GM12878 (cell line): Measurements from ENCODE around the gene STX19. TPM values are rescaled to one million over a fixed set of nuclear protein-coding genes. Genes with fewer than 3 reads are reported as not detected.

Experiments used
- ATAC-seq: fragments of 200-7000 bp; cut with Tn5 transposase; 3 replicates; pipeline ENCODE4 v1.9.1; 2020; ENCODE audit warnings: mild to moderate bottlenecking, moderate library complexity
- BruUV-seq: library from RNA; stranded (reverse); fragments of 400-500 nt; replicated peaks from 2 replicates; lab custom pipeline; 2021; lab: Mats Ljungman, UMichigan
- CTCF ChIA-PET: fragments of 300-600 bp; sonication (Branson Sonifier 250); formaldehyde crosslinking; extraction: SDS; loops from one replicate; lab custom pipeline; 2021; ENCODE audit warnings: inconsistent platforms; lab: Yijun Ruan, JAX
- POLR2A ChIA-PET: fragments of 350-600 bp; formaldehyde crosslinking; extraction: SDS; loops from one replicate; lab custom pipeline; 2021; ENCODE audit warnings: inconsistent platforms; lab: Charles Lee
- RAD21 ChIA-PET: fragments of 300-600 bp; sonication (Branson Sonifier 250); formaldehyde crosslinking; loops from one replicate; lab custom pipeline; 2023; ENCODE audit warnings: antibody characterized with exemption; ENCODE audit not compliant: unreplicated experiment; lab: Charles Lee
- SMC1A ChIA-PET: fragments of 300-600 bp; sonication (Branson Sonifier 250); formaldehyde crosslinking; loops from one replicate; lab custom pipeline; 2023; ENCODE audit not compliant: unreplicated experiment, uncharacterized antibody; lab: Charles Lee
- DNase-seq: peaks from one replicate; pipeline ENCODE4 v3.0.0-alpha.2; 2011; ENCODE audit warnings: low read depth, low spot score
- FAIRE-seq: peaks from 3 replicates; lab custom pipeline; 2011; peaks lifted over from hg19 to GRCh38; lab: Jason Lieb, UNC
- H2AFZ ChIP-seq: 2 replicates; pipeline ENCODE4 v1.6.0; 2011; ENCODE audit warnings: low read depth, low read length, control low read depth; ENCODE audit not compliant: control insufficient read depth
- H3K27ac ChIP-seq: 2 replicates; pipeline ENCODE4 v1.5.1; 2011; ENCODE audit warnings: control low read depth; ENCODE audit not compliant: control insufficient read depth, insufficient read depth
- H3K27me3 ChIP-seq, 2 experiments: replicated peaks in 1 of 2; 2 replicates each; pipeline versions ENCODE4 v1.6.0 to v1.6.1; 2011; ENCODE audit warnings: low read length in 1 of 2; ENCODE audit not compliant: control insufficient read depth in 2 of 2, insufficient read depth in 2 of 2
- H3K36me3 ChIP-seq, 2 experiments: 2 replicates each; pipeline ENCODE4 v1.5.1; 2011; ENCODE audit warnings: low read length in 1 of 2; ENCODE audit not compliant: control insufficient read depth in 2 of 2, insufficient read depth in 2 of 2
- H3K4me1 ChIP-seq: 2 replicates; pipeline ENCODE4 v1.6.1; 2011; ENCODE audit warnings: mild to moderate bottlenecking, low read length, moderate library complexity, mixed read lengths; ENCODE audit not compliant: control insufficient read depth, insufficient read depth
- H3K4me2 ChIP-seq: 2 replicates; pipeline ENCODE4 v1.6.0; 2011; ENCODE audit warnings: control low read depth; ENCODE audit not compliant: control insufficient read depth, insufficient read depth
- H3K4me3 ChIP-seq: fragments of 200-600 bp; sonication (generic); 2 replicates; pipeline ENCODE4 v1.5.1; 2016
- H3K79me2 ChIP-seq: 2 replicates; pipeline ENCODE4 v1.6.0; 2011; ENCODE audit warnings: low read length; ENCODE audit not compliant: control insufficient read depth, insufficient read depth
- H3K9ac ChIP-seq: 2 replicates; pipeline ENCODE4 v1.8.0; 2011; ENCODE audit warnings: low read length, control low read depth, mixed read lengths; ENCODE audit not compliant: control insufficient read depth, insufficient read depth
- H3K9me3 ChIP-seq: replicated peaks from 3 replicates; pipeline ENCODE4 v1.5.1; 2011; ENCODE audit warnings: mild to moderate bottlenecking, low read length; ENCODE audit not compliant: control insufficient read depth, insufficient read depth
- H4K20me1 ChIP-seq: 2 replicates; pipeline ENCODE4 v1.6.0; 2011; ENCODE audit not compliant: control insufficient read depth, insufficient read depth
- CUX1 ChIP-seq: IDR thresholded peaks from 2 replicates; pipeline ENCODE4 v1.6.1; 2012; ENCODE audit warnings: improper control_type of control experiment, low read depth, low read length; ENCODE audit not compliant: insufficient replicate concordance
- ETV6 ChIP-seq, 2 experiments: fragments of 450-650 bp in 1 of 2; IDR thresholded peaks in 1 of 2; conservative IDR thresholded peaks in 1 of 2; 2 replicates each; pipeline ENCODE4 v1.6.1; 2014; ENCODE audit warnings: antibody characterized with exemption in 1 of 2, borderline replicate concordance in 1 of 2, low read depth in 1 of 2, mild to moderate bottlenecking in 1 of 2, moderate library complexity in 1 of 2
- WGBS: methylation state at CpG from one replicate; pipeline ENCODE4 v1.1.6; 2016; ENCODE audit warnings: low lambda C conversion rate; ENCODE audit not compliant: insufficient replicate concordance, insufficient coverage; ENCODE audit errors: missing lambda C conversion rate; 5-methylcytosine and 5-hydroxymethylcytosine counted together
- in situ Hi-C: fragments of 300-500 bp; cut with MboI; formaldehyde crosslinking; loops from 9 replicates; pipeline ENCODE4 v1.14.3; 2018; ENCODE audit warnings: mixed read lengths
- intact Hi-C: fragments of 100-400 bp; cut with micrococcal nuclease; formaldehyde crosslinking; loops from one replicate; pipeline ENCODE4 v1.14.2; 2022; ENCODE audit not compliant: unreplicated experiment
- polyA plus RNA-seq, 11 experiments: library from polyadenylated mRNA; depleted of rRNA in 4 of 11; unstranded in 6 of 11; stranded (reverse) in 5 of 11; fragments of >200 nt; fragmentation: Nextera tagmentation in 4 of 11; fragmentation: Illumina TruSeq in 1 of 11; extraction: Ambion mirVana in 4 of 11; extraction: Trizol in 1 of 11; gene quantifications; 1 replicate in 1 of 11; 2 replicates in 10 of 11; pipeline versions ENCODE4 v1.2.1 to v1.2.3, GENCODE V29; 2011 to 2016; ENCODE audit warnings: inconsistent platforms in 2 of 11, missing spikeins in 2 of 11, low read depth in 1 of 11
- total RNA-seq, 4 experiments: library from RNA; depleted of rRNA in 3 of 4; stranded (reverse); fragments of >200 nt in 3 of 4; fragmentation: Illumina TruSeq in 1 of 4; extraction: Trizol in 1 of 4; gene quantifications; 2 replicates each; pipeline versions ENCODE4 v1.2.1 to v1.2.3, GENCODE V29; 2013 to 2021

STX19 gene
- total and polyA plus RNA-seq, 10 of the 15 experiments (the other 5 are each of a cell fraction or from before 2014, with no cell fraction given), result 0.10 to 0.14 (median 0.11) TPM; not detected in 7

- BruUV-seq, result no TSS peak
- in situ Hi-C loops, result no loop called here
- Histone ChIP-seq H3K4me1 (no peaks in the 10 kb centered on the region), H4K20me1 (no peaks in the 10 kb centered on the region), H3K36me3 (no peaks in the 10 kb centered on the region), H2AFZ (no peak overlapping the region), H3K4me2 (no peak overlapping the region), H3K79me2 (no peaks in the 10 kb centered on the region), H3K9ac (no peak overlapping the region), H3K9me3 (no peaks in the 10 kb centered on the region), H3K27ac (no peak overlapping the region), H3K4me3 (no peak overlapping the region), H3K27me3 (no peaks in the 10 kb centered on the region)
- ChIA-PET POLR2A (no interaction called here), RAD21 (interaction anchor here (2.1 kb wide), 1 partner anchor 59 kb away, joined by 6 read pairs; no protein-coding TSS in a partner anchor), CTCF (interaction anchor here (0.9 kb wide), 1 partner anchor 58 kb away, joined by 3 read pairs; no protein-coding TSS in a partner anchor), SMC1A (interaction anchor here (1.2 to 1.6 kb wide), 2 partner anchors 10 to 58 kb away, joined by 4 to 5 read pairs; no protein-coding TSS in a partner anchor)
- ATAC-seq (no peak), FAIRE-seq (no peak), DNase-seq (no peak)
- WGBS, result 83% methylated on average over 3 of the region's 3 CpGs
- TF ChIP-seq ETV6 (conservative IDR thresholded peaks at IDR 0.05 in 1 of 2, IDR thresholded peaks at IDR 0.05 in 1 of 2; ENCODE audit: borderline replicate concordance in 1 of 2, low read depth in 1 of 2) (0 out of 4 replicates have a peak, but pooled peaks of 1 of the 2 experiments have one; percentile 24), CUX1 (no peak)
- intact Hi-C loops, result no loop called here
Observed at GRCh38 chr3:94011233-94011711, 17.1 kb downstream of the STX19 start.
